Left renal cortex interstitium (tissue), 4 donors: ENCODE data around the gene CAST. TPM values are rescaled to one million over a fixed set of nuclear protein-coding genes. Genes with fewer than 3 reads are reported as not detected.
A peak's percentile ranks its signal among the peaks of the same experiment; 100 is the strongest.

Experiments used
- DNase-seq, 4 donors: peaks; one replicate each; pipeline ENCODE4 v3.0.0-alpha.2; 2013; ENCODE audit warnings: low read depth in 4 of 4, low spot score in 2 of 4, missing footprints in 1 of 4
- polyA plus RNA-seq, 4 donors: library from polyadenylated mRNA; unstranded; fragments of 120-200 nt; gene quantifications; one replicate each; pipeline ENCODE4 v1.2.1, GENCODE V29; 2013; ENCODE audit not compliant: insufficient read length in 4 of 4

CAST gene
- polyA plus RNA-seq, 4 donors = 137 to 166 (median 145) TPM

DNA sequence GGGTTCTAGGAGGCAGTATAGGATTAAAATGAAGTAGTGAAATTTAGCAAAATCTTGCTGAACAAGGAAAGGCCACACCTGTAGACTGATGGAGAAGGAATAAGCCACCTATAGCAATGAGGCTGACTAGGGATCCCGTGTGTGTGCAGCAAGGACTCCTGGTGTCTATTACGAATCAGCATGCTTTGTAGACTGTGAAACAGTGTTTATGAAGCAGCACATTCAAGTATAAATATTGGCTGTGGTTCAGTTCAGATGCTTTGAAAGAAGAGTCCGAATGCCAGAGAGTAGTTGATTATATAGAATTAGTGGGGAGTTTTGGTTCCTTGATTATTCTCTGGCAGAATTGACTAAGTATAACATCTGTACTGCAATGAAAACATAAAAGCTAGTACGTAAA is 41.8 kb downstream of the CAST start:
- no peak for DNase-seq

DNA sequence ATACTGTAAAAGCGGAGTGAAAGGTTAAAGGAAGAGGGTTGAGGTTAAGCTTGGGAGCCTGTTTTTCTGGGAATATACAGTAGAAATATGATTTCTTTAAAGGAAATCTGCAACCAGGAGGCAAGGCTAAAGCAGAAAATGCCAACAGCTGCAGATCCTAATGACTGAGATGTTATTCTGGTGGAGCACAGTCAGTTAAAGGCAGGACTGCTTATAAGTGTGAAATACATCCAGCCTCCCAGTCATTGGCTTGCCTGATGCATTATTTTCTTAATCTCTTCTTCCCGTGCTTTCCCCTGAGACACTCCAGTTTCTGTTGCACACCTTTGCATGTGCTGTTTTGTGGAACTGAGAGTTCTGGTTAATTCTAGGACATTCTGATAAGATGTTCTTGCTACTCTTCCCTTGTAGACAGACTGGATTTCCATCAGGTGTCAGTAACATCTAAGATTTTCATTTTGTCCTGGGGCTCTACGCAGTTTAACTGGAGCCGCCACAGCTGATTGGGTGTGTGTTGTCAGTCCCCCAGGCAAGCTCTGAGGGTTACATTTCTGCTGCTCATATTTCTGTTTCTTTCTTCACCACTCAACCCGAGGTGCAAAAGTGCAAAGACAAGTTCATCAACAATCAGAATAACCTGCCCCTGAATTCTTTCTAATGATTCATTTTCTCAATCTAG is 44.4 kb downstream of the CAST start:
- no peak for DNase-seq

DNA sequence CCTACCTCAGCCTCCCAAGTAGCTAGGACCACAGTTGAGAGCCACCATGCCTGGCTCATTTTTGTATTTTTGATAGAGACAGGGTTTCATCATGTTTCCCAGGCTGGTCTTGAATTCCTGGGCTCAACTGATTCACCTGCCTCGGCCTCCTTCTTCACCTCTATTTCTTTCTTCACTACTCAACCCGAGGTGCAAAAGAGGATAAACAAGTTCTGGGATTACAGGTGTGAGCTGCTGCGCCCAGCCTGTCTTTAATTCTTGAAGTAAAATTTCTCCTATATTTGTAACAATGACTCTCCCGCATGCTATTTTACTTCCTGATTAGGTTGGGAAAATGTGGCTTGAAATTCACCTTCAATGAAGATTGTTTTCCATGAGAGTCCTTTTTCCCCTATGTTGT is 46.4 kb downstream of the CAST start:
- DNase-seq = no peak

DNA sequence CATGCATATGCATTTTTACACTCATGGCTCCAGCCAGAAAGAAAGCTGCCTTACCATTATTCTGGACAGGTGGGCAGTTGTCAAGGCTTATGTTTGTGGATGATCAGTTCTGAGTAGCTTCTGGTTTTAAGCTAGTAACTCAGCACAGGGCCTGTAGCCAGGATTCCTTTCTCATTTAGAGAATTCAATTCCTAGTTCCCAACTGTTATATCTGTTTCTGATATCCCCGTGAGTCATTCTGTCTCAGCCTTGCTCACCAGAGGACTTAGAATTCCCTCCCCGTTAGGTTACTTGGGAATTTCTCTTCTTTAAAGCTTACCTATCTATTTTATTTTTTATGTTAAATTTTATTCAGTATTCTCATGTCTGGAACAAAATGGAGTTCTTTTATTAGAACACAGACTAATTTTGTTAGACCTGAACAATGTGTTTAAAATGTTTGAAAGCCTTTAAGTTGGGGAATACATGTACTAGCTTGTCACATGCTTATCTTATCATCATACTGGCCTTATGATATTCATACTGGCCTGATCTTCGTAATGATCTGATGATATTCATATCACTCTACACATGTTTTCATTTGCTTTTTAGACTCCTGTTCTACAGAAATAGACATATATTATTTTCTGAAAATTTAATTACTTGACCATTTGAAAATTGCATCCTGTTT is 47.1 kb downstream of the CAST start:
- DNase-seq = no peak

DNA sequence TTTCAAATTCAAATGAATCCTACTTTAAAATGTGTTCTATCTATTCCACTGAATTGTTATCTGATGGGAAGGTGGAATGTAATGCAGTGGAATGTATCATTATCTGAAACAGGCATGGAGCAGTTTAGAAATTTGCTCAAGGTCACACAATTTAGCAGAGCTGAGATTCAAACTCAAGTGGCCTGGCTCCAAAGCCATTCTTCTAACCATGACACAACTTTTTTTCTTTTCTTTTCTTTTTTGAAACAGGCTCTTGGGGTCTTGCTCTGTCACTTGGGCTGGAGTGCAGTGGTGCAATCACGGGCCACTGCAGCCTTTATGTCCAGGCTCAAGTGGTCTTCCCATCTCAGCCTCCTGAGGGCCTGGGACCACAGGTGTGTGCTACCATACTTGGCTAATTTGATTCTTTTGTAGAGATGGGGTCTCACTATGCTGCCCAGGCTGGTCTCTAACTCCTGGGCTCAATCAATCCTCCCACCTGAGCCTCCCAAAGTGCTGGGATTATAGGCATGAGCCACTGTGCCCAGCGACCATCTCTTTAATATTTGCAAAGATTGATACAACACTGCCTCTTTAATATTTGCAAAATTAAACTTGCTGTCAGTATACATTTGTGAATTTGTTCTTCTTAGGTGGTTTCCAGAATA is 50.0 kb downstream of the CAST start:
- DNase-seq = no peak

DNA sequence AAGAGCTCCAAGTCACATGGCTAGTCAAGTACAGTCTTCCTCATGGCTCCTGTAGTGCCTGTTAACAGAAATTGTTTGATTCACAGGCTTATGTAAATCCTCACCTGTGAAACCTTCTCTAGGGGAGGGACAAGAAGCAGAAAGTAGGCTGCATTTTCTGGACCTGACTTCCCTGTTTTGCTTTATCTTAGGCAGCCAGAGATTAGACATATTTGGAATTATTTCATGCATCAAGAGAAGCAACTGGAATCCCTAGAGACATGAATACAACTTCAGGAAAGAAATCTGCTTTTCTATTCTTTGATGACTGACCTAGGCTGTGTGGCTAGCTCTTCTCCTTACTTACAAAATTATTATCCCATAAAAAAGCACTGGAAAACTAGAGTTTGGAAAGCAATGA is 52.3 kb downstream of the CAST start:
- DNase-seq = no peak

DNA sequence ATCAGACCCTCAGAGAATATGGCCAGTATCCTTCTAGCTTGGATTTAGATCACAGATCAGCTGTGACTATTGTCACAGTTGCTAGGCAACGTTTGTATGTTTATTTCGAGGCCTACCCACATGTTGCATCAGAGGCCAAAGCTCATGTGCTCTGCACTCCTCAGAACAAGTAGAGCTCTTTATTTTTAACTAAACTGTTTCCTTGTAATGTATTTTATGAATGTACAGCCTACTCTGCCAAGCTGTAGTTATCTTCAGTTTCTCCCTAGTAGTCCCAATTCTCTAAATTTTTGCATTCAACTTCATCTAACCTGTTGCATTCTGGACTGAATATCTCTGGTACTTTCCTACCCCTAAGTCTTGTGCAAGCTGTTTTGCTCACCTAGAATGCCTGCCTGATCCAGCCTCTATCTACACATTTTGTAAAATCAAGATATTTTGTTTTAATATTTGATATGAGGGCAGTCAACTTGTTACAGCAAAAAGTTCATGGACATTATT is 52.8 kb downstream of the CAST start:
- DNase-seq = peak in 2 of 4 donors; percentile 28 to 36

DNA sequence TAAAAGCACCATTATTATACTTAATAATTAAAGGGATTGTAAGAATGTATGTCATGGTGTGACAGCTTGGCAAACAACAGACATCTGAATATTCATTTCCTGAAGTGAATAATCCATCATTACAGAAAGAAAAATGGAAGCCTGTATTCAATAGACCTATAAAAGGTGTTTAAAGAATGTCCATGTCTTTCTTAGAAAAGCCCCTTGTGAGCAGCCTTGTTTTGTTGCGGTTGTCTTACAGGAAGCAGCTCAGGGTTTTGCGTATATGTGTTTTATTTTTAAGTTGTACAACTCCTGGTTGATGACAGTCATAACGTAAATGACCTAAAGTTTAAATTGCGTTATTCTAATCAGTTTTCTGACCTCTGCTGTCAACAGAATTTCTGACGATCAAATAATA is 53.8 kb downstream of the CAST start:
- no peak for DNase-seq

DNA sequence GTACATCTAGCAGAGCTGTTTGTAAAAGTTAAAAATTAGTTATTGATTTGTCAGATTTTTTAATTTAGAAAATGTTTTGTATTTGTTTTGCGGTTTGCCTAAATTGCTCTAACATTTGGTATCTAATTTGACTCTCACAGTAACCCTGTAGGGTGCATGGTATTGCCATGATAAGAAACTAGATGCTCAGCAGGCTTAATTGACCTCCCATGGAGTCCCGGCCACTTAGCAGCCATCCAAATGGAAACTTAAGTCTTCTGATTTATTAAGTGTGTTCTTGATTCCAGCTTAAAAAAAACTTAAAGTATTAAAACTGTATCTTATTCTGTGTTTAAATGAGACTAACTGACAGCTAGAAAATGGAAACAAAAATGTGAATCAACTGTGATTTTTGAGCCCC is 54.5 kb downstream of the CAST start:
- no peak for DNase-seq

DNA sequence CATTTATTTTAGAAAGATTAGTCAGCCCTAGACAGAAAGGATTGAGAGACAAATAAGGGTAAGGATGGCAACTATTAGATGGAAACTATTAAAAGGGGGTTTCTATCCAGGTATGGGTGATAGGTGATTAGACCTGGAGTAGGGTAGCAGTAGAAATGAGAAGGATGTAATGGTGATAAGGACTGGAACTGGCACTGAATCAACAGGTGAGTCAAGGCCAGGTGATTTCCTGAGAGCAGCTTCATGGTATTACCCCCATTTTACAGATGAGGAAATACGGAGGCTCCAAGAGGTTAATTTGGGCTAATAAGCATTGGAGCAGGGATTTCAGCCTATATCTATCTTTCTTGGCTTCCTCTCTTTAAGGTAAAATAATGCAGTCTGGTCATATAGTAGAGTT is 55.7 kb downstream of the CAST start:
- DNase-seq = no peak

DNA sequence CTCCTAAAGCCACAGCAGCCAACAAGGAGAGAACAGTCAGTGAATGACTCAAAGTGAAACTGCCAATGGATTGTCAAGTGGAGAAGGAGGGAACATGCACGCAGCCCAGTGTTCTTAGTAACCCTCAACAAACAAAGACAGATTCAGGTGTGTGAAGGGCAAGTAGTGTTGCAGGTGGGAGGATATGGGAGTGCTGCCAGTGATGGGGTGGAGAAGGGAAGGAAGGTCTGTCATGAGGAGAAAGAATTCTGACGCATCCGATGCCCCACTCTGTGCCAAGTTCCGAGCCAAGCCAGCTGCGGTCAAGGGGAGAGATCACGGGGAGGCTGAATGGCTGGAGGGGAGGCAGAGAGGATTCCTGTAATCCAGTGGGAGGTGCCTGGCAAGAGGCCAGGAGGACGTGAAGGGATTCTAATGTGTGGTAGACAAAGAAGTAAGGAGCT is 56.5 kb downstream of the CAST start:
- DNase-seq = no peak

DNA sequence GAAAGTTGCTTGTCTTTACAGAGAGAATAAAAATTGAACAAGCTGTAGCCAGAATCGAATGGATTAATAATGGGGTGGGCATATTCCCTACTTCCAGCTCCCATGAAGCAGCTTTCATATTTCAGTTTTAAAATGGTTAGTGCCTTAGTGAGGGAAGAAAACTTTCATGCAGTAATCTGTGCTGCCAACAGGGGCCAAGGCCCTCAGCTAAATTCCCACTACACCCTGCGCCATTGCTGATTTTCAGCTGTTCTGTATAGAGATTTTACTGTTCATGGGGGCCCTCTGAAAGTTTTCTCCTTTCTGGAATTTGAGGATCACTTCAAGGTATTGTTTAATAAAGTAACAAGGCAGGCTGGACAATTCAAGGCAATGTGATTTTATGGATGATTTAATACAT is 58.2 kb downstream of the CAST start:
- no peak for DNase-seq

DNA sequence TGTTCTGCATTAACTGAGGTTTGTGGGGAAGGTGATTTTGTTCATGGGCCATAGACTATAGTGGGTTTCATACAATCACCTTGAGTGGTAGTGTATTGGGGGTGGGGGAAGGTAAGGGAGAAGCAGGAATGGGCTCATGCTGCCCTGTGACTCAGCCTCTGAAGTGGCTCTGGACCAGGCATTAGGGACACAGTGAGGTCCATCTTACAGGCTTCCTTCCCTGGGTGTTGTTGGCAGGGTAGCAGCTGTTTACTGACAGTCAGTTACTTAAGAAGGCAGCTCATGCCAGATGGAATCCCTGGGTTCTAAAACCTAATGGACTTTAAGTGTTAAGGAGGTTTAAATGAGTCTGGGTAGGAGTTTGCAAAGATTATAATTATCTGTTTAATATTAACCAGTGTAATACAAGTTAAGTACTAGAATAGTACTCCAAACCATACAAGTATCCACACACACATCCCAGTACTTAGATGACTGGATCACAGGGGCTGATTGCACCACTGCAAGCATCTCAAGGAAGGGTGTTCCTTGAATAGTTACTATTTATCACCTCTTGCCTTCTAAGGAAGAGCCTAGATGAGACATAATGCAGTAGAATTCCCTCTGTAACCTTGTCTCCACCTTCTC is 59.3 kb downstream of the CAST start:
- DNase-seq = no peak

DNA sequence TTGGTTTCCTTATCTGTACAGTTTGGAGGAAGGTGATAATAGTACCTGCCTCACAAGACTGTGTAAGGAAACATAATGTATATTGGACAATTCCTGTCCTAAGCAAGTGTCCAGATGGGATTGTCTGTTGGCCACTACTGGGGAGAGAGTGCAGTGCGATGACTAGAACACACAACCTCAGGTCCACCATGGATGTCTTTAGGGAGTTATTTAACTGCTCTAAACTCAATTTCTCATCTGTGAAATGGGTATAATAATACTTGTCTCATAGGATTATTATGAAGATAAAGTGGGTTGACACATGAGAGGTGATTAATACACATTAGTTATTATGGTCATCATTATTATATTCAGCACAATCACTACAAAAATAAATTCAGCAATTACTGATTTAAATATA is 63.1 kb downstream of the CAST start:
- no peak for DNase-seq

DNA sequence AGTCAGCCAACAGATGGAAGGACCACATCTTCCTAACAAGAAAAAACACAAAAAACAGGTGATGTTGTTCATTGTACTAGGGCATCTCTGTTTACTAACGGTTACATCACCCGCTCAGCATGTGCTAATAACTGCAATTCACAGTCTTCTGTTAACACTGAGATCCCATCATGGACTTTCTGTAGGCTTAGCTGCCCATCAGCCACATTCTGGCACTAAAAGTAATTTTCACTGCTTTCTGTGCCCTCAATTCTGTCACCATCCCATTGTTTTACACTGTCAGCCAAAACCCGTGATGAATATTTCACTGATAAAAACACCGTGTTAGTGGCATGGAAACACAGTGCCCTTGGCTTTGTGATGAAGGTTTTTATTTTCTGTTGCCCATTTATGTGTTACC is 64.6 kb downstream of the CAST start:
- DNase-seq = no peak

DNA sequence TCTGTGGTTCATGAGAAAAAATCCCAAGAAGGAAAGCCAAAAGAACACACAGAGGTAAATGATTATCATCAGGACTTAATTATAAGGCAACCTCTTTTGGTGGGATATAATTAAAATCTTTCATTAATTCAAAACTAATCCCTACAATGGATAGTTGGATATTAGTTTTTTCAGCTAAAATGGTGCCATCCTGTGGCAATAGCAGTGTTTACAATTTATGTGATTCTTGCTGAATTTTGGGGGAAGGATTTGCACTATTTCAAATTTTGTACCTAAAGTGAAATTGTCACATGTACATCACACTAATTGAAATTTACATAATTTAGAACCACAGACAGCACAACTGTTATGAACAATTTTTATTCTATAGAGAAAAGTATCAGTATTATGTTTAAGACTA is 67.0 kb downstream of the CAST start:
- no peak for DNase-seq

DNA sequence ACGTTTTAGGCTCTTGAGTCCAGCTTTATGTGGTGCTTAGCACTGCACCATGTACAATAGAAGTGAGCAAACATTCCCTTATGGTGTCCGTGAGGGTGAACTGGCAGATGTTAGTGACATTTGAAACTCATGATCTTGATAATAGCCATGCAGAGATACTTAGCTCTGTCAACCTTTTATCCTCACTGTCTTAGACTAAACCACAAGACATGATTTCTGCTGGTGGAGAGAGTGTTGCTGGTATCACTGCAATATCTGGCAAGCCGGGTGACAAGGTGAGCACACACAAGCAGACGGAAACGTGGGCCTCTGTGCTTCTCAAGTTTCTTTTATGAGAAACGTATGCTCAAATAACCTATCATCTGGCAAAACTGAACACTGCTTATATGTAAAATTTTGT is 68.4 kb downstream of the CAST start:
- DNase-seq = no peak

DNA sequence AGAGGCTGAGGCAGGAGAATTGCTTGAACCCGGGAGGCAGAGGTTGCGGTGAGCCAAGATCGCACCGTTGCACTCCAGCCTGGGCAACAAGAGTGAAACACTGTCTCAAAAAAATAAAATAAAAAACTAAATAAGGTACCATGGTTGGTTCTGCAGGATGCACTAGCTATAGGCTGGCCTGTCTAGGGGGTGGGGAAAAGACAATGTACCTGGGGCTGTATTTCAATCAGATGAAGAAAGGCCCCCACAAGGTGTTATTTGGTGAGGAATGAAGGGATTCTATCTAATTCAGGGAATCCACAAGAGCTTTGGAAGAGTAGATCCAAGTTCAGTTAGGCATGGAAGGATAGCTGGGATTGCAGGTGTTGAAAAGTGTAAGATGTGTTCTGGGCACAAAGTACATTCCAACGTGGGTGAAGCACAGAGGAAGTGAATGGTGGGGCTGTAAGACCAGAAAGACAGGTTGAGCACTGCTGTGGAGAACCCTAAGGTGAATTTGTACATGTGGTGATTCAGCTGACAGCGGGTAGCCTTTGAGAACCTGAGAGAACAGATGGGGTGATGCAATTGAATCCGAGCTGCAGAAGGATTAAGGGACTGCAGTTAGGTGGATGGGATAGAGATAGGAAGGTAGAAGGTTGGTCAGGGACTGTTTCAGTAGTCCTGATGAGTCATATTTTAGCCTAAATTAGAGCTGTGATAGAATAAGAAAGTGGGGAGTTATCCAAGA is 71.8 kb downstream of the CAST start:
- no peak for DNase-seq

DNA sequence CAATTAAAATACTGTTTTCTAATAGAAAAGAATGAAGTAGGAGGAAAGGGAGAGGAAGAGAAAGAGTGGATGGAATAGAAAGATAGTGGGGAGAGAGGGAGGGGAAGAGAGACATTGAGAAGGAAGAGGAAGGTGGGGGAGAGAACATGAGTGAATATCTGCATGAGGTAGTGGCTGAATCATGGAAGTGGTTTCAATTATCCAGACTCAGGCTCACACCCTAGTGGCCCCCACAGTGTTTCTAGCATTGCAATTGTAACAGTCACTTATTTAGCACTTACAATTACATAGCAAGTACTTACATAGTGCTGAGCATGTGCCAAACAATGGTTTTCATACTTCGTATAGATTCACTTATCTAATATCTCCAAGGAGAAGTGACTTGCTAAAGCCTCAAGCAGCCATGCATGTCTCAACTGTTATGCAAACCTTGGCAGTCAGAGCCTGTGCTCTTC is 72.7 kb downstream of the CAST start:
- DNase-seq = no peak

DNA sequence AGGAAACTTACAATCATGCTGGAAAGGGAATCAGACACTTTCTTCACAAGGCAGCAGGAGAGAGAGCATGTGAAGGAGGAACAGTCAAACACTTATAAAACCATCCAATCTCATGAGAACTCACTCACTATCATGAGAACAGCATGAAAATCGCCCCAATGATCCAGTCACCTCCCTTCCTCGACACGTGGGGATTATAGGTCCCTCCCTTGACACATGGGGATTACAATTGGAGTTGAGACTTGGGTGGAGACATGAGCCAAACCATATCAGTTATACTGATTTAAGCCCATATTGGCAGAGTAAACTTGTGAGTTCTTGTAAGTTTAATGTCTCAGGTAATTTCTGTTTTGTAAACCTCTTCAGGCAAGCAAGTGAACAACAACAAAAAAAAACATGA is 74.8 kb downstream of the CAST start:
- no peak for DNase-seq

DNA sequence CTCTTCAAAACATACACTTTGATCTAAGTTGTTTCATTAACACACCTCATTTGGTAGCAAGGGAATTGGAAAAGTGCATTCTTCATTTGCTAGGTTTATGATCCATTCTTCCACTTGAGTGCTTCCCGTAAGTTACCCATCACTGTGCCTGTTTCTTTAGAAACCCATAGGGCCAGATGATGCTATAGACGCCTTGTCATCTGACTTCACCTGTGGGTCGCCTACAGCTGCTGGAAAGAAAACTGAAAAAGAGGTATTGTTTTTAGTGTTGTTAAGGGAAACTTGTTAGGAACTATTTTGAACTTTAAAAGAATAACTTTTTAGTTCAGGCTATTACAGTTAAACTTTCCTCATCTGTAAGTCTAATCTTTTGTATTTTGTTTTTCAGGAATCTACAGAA is 78.9 kb downstream of the CAST start:
- no peak for DNase-seq
